AG04449 (cell line): ENCODE results near the gene ZNF592.

Experiments
- CTCF ChIA-PET: fragments of 350-600 bp; formaldehyde crosslinking; extraction: SDS; loops from one replicate; lab custom pipeline; 2021; ENCODE audit warnings: antibody characterized with exemption; lab: Yijun Ruan, JAX
- POLR2A ChIA-PET: fragments of 400-600, 350-600 bp; formaldehyde crosslinking; extraction: SDS; loops from one replicate; lab custom pipeline; 2020; ENCODE audit warnings: antibody characterized with exemption, inconsistent platforms; lab: Yijun Ruan, JAX
- DNase-seq: peaks from one replicate; pipeline ENCODE4 v3.0.0-alpha.2; 2010; ENCODE audit warnings: low read depth, low spot score
- H3K4me3 ChIP-seq: 2 replicates; pipeline ENCODE4 v1.5.1; 2011; ENCODE audit warnings: low read depth, mild to moderate bottlenecking, control low read depth, low read length
- CTCF ChIP-seq: IDR thresholded peaks from one replicate; pipeline ENCODE4 v1.5.1; 2011; ENCODE audit warnings: mild to moderate bottlenecking, moderate library complexity, low read length, control low read depth, inconsistent platforms; ENCODE audit not compliant: insufficient read depth; ENCODE audit errors: missing control alignments

ZNF592 gene

GRCh38 chr15:84780492-84780891 is 32.1 kb downstream of the ZNF592 start:
- TF ChIP-seq CTCF, result no peak
- POLR2A ChIA-PET, result no interaction called here
- CTCF ChIA-PET, result no interaction called here
- no peak for DNase-seq
- no peak overlapping the region for H3K4me3 ChIP-seq

GRCh38 chr15:84781495-84781894 is 33.1 kb downstream of the ZNF592 start:
- no peak overlapping the region for H3K4me3 ChIP-seq
- ChIA-PET POLR2A (no interaction called here), CTCF (no interaction called here)
- TF ChIP-seq CTCF, result no peak
- peak; percentile 23 for DNase-seq

- no peak for DNase-seq
- no peak overlapping the region for H3K4me3 ChIP-seq
- CTCF ChIA-PET, result no interaction called here
- POLR2A ChIA-PET, result no interaction called here
- TF ChIP-seq CTCF, result no peak
Measured at GRCh38 chr15:84782346-84782745, 34.0 kb downstream of the ZNF592 start.

GRCh38 chr15:84783493-84784251 is 35.3 kb downstream of the ZNF592 start:
- CTCF ChIA-PET, result no interaction called here
- POLR2A ChIA-PET, result no interaction called here
- no peak for DNase-seq
- no peak overlapping the region for H3K4me3 ChIP-seq
- TF ChIP-seq CTCF, result no peak

GRCh38 chr15:84784262-84784661 is 35.9 kb downstream of the ZNF592 start:
- H3K4me3 ChIP-seq, result no peak overlapping the region
- CTCF ChIA-PET, result no interaction called here
- POLR2A ChIA-PET, result no interaction called here
- no peak for DNase-seq
- no peak for TF ChIP-seq CTCF

GRCh38 chr15:84785053-84785452 is 36.7 kb downstream of the ZNF592 start:
- TF ChIP-seq CTCF, result no peak
- POLR2A ChIA-PET, result no interaction called here
- H3K4me3 ChIP-seq, result no peak overlapping the region
- no peak for DNase-seq
- CTCF ChIA-PET, result no interaction called here
